H9 (cell line): ENCODE results near the gene AADAT. TPM values are rescaled to one million over a fixed set of nuclear protein-coding genes. Genes with fewer than 3 reads are reported as not detected.

Experiments
- DNase-seq: peaks from one replicate; pipeline ENCODE4 v3.0.0-alpha.2; 2017
- H2AFZ ChIP-seq: one replicate; pipeline ENCODE4 v1.6.1; 2013; ENCODE audit warnings: mild to moderate bottlenecking, low read length, control low read depth, moderate library complexity
- H2AK5ac ChIP-seq: 2 replicates; pipeline ENCODE4 v1.6.1; 2013; ENCODE audit warnings: low read length, control low read depth, mixed read lengths; ENCODE audit not compliant: insufficient read length
- H2BK120ac ChIP-seq: one replicate; pipeline ENCODE4 v1.6.1; 2013; ENCODE audit warnings: low read depth, mild to moderate bottlenecking, low read length, control low read depth, inconsistent platforms; ENCODE audit not compliant: poor library complexity, severe bottlenecking
- H2BK12ac ChIP-seq: 2 replicates; pipeline ENCODE4 v1.6.1; 2013; ENCODE audit warnings: low read length, control low read depth, mixed read lengths, low read depth; ENCODE audit not compliant: insufficient read length
- H2BK15ac ChIP-seq: 2 replicates; pipeline ENCODE4 v1.6.1; 2013; ENCODE audit warnings: low read depth, low read length, control low read depth
- H2BK20ac ChIP-seq: one replicate; pipeline ENCODE4 v1.6.1; 2013; ENCODE audit warnings: low read depth, mild to moderate bottlenecking, low read length, control low read depth, inconsistent platforms; ENCODE audit not compliant: poor library complexity, severe bottlenecking
- H2BK5ac ChIP-seq: 2 replicates; pipeline ENCODE4 v1.6.1; 2013; ENCODE audit warnings: low read length, control low read depth, mixed read lengths; ENCODE audit not compliant: insufficient read length
- H3K14ac ChIP-seq: 2 replicates; pipeline ENCODE4 v1.6.1; 2013; ENCODE audit warnings: low read length, control low read depth; ENCODE audit not compliant: insufficient read depth
- H3K18ac ChIP-seq: 2 replicates; pipeline ENCODE4 v1.6.1; 2013; ENCODE audit warnings: low read depth, mild to moderate bottlenecking, mixed read lengths, low read length, control low read depth; ENCODE audit not compliant: insufficient read length
- H3K23ac ChIP-seq: 2 replicates; pipeline ENCODE4 v1.6.1; 2013; ENCODE audit warnings: low read length, control low read depth, mixed read lengths, low read depth; ENCODE audit not compliant: insufficient read length
- H3K23me2 ChIP-seq: 2 replicates; pipeline ENCODE4 v1.6.1; 2013; ENCODE audit warnings: low read depth, mild to moderate bottlenecking, mixed read lengths, low read length, control low read depth; ENCODE audit not compliant: insufficient read length, poor library complexity, severe bottlenecking
- H3K27ac ChIP-seq: 2 replicates; pipeline ENCODE4 v1.5.1; 2013; ENCODE audit warnings: low read length, control low read depth, mixed read lengths, low read depth; ENCODE audit not compliant: insufficient read length
- H3K27me3 ChIP-seq: 2 replicates; pipeline ENCODE4 v1.6.1; 2013; ENCODE audit warnings: low read length, control low read depth, inconsistent platforms; ENCODE audit not compliant: insufficient read depth
- H3K4ac ChIP-seq: 2 replicates; pipeline ENCODE4 v1.6.1; 2013; ENCODE audit warnings: low read depth, mild to moderate bottlenecking, control low read depth, inconsistent platforms, low read length, moderate library complexity
- H3K4me1 ChIP-seq: 2 replicates; pipeline ENCODE4 v1.6.1; 2013; ENCODE audit warnings: low read length, control low read depth, inconsistent platforms; ENCODE audit not compliant: insufficient read depth
- H3K4me2 ChIP-seq: 2 replicates; pipeline ENCODE4 v1.6.1; 2013; ENCODE audit warnings: low read length, control low read depth, mixed read lengths; ENCODE audit not compliant: insufficient read length, insufficient read depth
- H3K56ac ChIP-seq: 2 replicates; pipeline ENCODE4 v1.6.1; 2013; ENCODE audit warnings: low read depth, mild to moderate bottlenecking, mixed read lengths, low read length, control low read depth; ENCODE audit not compliant: insufficient read length
- H3K79me1 ChIP-seq: 2 replicates; pipeline ENCODE4 v1.6.1; 2013; ENCODE audit warnings: low read depth, mild to moderate bottlenecking, moderate library complexity, low read length, control low read depth, inconsistent platforms; ENCODE audit not compliant: insufficient read depth, poor library complexity, severe bottlenecking
- H3K79me2 ChIP-seq: 2 replicates; pipeline ENCODE4 v1.6.1; 2013; ENCODE audit warnings: low read length, control low read depth, inconsistent platforms; ENCODE audit not compliant: insufficient read depth
- H3K9ac ChIP-seq: 2 replicates; pipeline ENCODE4 v1.6.1; 2013; ENCODE audit warnings: low read length, control low read depth, mixed read lengths; ENCODE audit not compliant: insufficient read length; ENCODE audit errors: extremely low read depth
- H3K9me3 ChIP-seq: one replicate; pipeline ENCODE4 v1.6.1; 2013; ENCODE audit warnings: low read depth, low read length, inconsistent platforms; ENCODE audit not compliant: control insufficient read depth
- H3T11ph ChIP-seq: one replicate; pipeline ENCODE4 v1.6.1; 2013; ENCODE audit warnings: mild to moderate bottlenecking, low read length, control low read depth, inconsistent platforms
- H4K20me1 ChIP-seq: one replicate; pipeline ENCODE4 v1.6.1; 2013; ENCODE audit not compliant: control insufficient read depth, insufficient read length, insufficient read depth
- H4K5ac ChIP-seq: 2 replicates; pipeline ENCODE4 v1.6.1; 2013; ENCODE audit warnings: low read depth, mild to moderate bottlenecking, mixed read lengths, low read length, control low read depth; ENCODE audit not compliant: insufficient read length
- H4K8ac ChIP-seq: replicated peaks from 2 replicates; pipeline ENCODE4 v1.6.1; 2013; ENCODE audit warnings: low read length, control low read depth, mixed read lengths, low read depth; ENCODE audit not compliant: insufficient read length
- H4K91ac ChIP-seq: 2 replicates; pipeline ENCODE4 v1.6.1; 2013; ENCODE audit warnings: low read depth, mild to moderate bottlenecking, moderate library complexity, mixed read lengths, low read length, control low read depth; ENCODE audit not compliant: insufficient read length
- H3K27ac Mint-ChIP-seq, 3 experiments: 2 replicates in 2 of 3; 3 replicates in 1 of 3; pipeline ENCODE4 v1.8.0; 2020 to 2021; ENCODE audit warnings: mixed read lengths in 3 of 3, mild to moderate bottlenecking in 1 of 3, moderate library complexity in 1 of 3
- H3K27me3 Mint-ChIP-seq: 2 replicates; pipeline ENCODE4 v1.8.0; 2021; ENCODE audit warnings: low read depth, mild to moderate bottlenecking, moderate library complexity, mixed read lengths
- H3K36me3 Mint-ChIP-seq, 3 experiments: 2 replicates in 2 of 3; 3 replicates in 1 of 3; pipeline ENCODE4 v1.8.0; 2020 to 2021; ENCODE audit warnings: low read depth in 3 of 3, mixed read lengths in 3 of 3; ENCODE audit not compliant: insufficient read depth in 1 of 3
- H3K4me1 Mint-ChIP-seq, 2 experiments: 2 replicates each; pipeline ENCODE4 v1.8.0; 2020; ENCODE audit warnings: mixed read lengths in 2 of 2
- H3K4me3 Mint-ChIP-seq, 2 experiments: 2 replicates in 1 of 2; 3 replicates in 1 of 2; pipeline ENCODE4 v1.8.0; 2020 to 2021; ENCODE audit warnings: mild to moderate bottlenecking in 2 of 2, mixed read lengths in 2 of 2, moderate library complexity in 1 of 2
- H3K9me3 Mint-ChIP-seq, 2 experiments: 2 replicates in 1 of 2; 3 replicates in 1 of 2; pipeline ENCODE4 v1.8.0; 2020; ENCODE audit warnings: mild to moderate bottlenecking in 2 of 2, mixed read lengths in 2 of 2, moderate library complexity in 1 of 2
- CTCF ChIP-seq: fragments of 200-600 bp; sonication (generic); conservative IDR thresholded peaks from 3 replicates; pipeline ENCODE4 v1.8.0; 2021; ENCODE audit warnings: antibody characterized with exemption, mild to moderate bottlenecking
- WGBS: extraction: QIAGEN DNeasy Blood & Tissue Kit; methylation state at CpG from one replicate; pipeline ENCODE4 v1.1.7; 2013; ENCODE audit warnings: missing lambda C conversion rate, low lambda C conversion rate, mixed read lengths; ENCODE audit not compliant: insufficient read length; ENCODE audit errors: extremely low coverage; 5-methylcytosine and 5-hydroxymethylcytosine counted together
- total RNA-seq: library from RNA; stranded (reverse); gene quantifications from 2 replicates; pipeline ENCODE4 v1.2.1, GENCODE V29; 2021

AADAT gene
- total RNA-seq, 1 experiment from 2014 or later = 14.1 TPM

- no peak overlapping the region for H3K18ac ChIP-seq
- no peak overlapping the region for H3K27ac ChIP-seq
- H2BK5ac ChIP-seq = no peak overlapping the region
- no peak overlapping the region for H2BK15ac ChIP-seq
- no peak overlapping the region for H3T11ph ChIP-seq
- H2AFZ ChIP-seq = no peak overlapping the region
- H3K9me3 Mint-ChIP-seq = peaks cover 0 to 8% of the 10 kb centered on the region in 2 experiments; a peak in 3 of 5 replicates
- H3K9ac ChIP-seq = no peak overlapping the region
- no peak overlapping the region for H2AK5ac ChIP-seq
- H3K27me3 ChIP-seq = no peaks in the 10 kb centered on the region
- no peaks in the 10 kb centered on the region for H3K23me2 ChIP-seq
- no peak overlapping the region for H3K4me3 Mint-ChIP-seq
- no peak overlapping the region for H4K91ac ChIP-seq
- no peak overlapping the region for H4K5ac ChIP-seq
- TF ChIP-seq CTCF = no peak
- no peaks in the 10 kb centered on the region for H3K4me1 ChIP-seq
- H3K36me3 Mint-ChIP-seq = peaks cover 0 to 4% (median 0%) of the 10 kb centered on the region in 3 experiments; a peak in 2 of 7 replicates
- no peak overlapping the region for H2BK20ac ChIP-seq
- no peak overlapping the region for H3K14ac ChIP-seq
- no peak overlapping the region for H2BK120ac ChIP-seq
- no peak overlapping the region for H3K23ac ChIP-seq
- no peaks in the 10 kb centered on the region for H3K27me3 Mint-ChIP-seq
- DNase-seq = no peak
- no peak overlapping the region for H3K4ac ChIP-seq
- no peak overlapping the region for H3K4me2 ChIP-seq
- H4K8ac ChIP-seq = no peak overlapping the region
- H3K56ac ChIP-seq = no peak overlapping the region
- H4K20me1 ChIP-seq = no peaks in the 10 kb centered on the region
- H3K27ac Mint-ChIP-seq = no peak overlapping the region
- H3K79me2 ChIP-seq = no peaks in the 10 kb centered on the region
- no CpG with 5 or more reads among the region's 2 CpGs for WGBS
- H3K79me1 ChIP-seq = no peaks in the 10 kb centered on the region
- H2BK12ac ChIP-seq = no peak overlapping the region
- H3K9me3 ChIP-seq = no peaks in the 10 kb centered on the region
- peaks cover 14 to 17% of the 10 kb centered on the region in 2 experiments for H3K4me1 Mint-ChIP-seq
Observed at GRCh38 chr4:170012629-170012958, 77.2 kb downstream of the AADAT start.
